ENCODE measurements around the gene WSCD2. TPM values are rescaled to one million over a fixed set of nuclear protein-coding genes. Genes with fewer than 3 reads are reported as not detected.

WSCD2 gene
- total RNA-seq, 1 donor from 2014 or later: not detected

- no peak for DNase-seq (ENCODE audit: low spot score)
- Mint-ChIP-seq H3K36me3 (ENCODE audit: low read depth) (no peaks in the 10 kb centered on the region), H3K27ac (no peak overlapping the region), H3K4me3 (no peak overlapping the region), H3K4me1 (ENCODE audit: low read depth) (peaks cover 8% of the 10 kb centered on the region), H3K9me3 (no peaks in the 10 kb centered on the region), H3K27me3 (ENCODE audit: insufficient read depth) (no peaks in the 10 kb centered on the region)
- intact Hi-C loops (cut with micrococcal nuclease): no loop called here
Observed at GRCh38 chr12:108115123-108116121, 13.7 kb upstream of the WSCD2 start.

- Mint-ChIP-seq H3K4me1 (ENCODE audit: low read depth) (peaks cover 8% of the 10 kb centered on the region), H3K9me3 (no peaks in the 10 kb centered on the region), H3K36me3 (ENCODE audit: low read depth) (no peaks in the 10 kb centered on the region), H3K27ac (no peak overlapping the region), H3K4me3 (no peak overlapping the region), H3K27me3 (ENCODE audit: insufficient read depth) (no peaks in the 10 kb centered on the region)
- intact Hi-C loops (cut with micrococcal nuclease): no loop called here
- DNase-seq (ENCODE audit: low spot score): no peak
Observed at GRCh38 chr12:108116254-108116653, 12.8 kb upstream of the WSCD2 start.

GRCh38 chr12:108116699-108117098, 12.4 kb upstream of the WSCD2 start:
- Mint-ChIP-seq H3K36me3 (ENCODE audit: low read depth) (no peaks in the 10 kb centered on the region), H3K4me1 (ENCODE audit: low read depth) (peaks cover 8% of the 10 kb centered on the region), H3K9me3 (no peaks in the 10 kb centered on the region), H3K4me3 (no peak overlapping the region), H3K27ac (no peak overlapping the region), H3K27me3 (ENCODE audit: insufficient read depth) (no peaks in the 10 kb centered on the region)
- intact Hi-C loops (cut with micrococcal nuclease): no loop called here
- DNase-seq (ENCODE audit: low spot score): no peak

- DNase-seq (ENCODE audit: low spot score): no peak
- no peaks in the 10 kb centered on the region for H3K36me3 Mint-ChIP-seq (ENCODE audit: low read depth)
- H3K4me1 Mint-ChIP-seq (ENCODE audit: low read depth): peaks cover 8% of the 10 kb centered on the region
- H3K27me3 Mint-ChIP-seq (ENCODE audit: insufficient read depth): no peaks in the 10 kb centered on the region
- H3K9me3 Mint-ChIP-seq: no peaks in the 10 kb centered on the region
- H3K4me3 Mint-ChIP-seq: no peak overlapping the region
- intact Hi-C loops (cut with micrococcal nuclease): no loop called here
- no peak overlapping the region for H3K27ac Mint-ChIP-seq
Observed at GRCh38 chr12:108117163-108117849, 11.8 kb upstream of the WSCD2 start.

GRCh38 chr12:108117902-108118301, 11.2 kb upstream of the WSCD2 start:
- no peaks in the 10 kb centered on the region for H3K36me3 Mint-ChIP-seq (ENCODE audit: low read depth)
- intact Hi-C loops (cut with micrococcal nuclease): no loop called here

GRCh38 chr12:108119126-108119973, 9.7 kb upstream of the WSCD2 start:
- no peak for DNase-seq (ENCODE audit: low spot score)
- Mint-ChIP-seq H3K4me1 (ENCODE audit: low read depth) (peaks cover 8% of the 10 kb centered on the region), H3K9me3 (no peaks in the 10 kb centered on the region), H3K36me3 (ENCODE audit: low read depth) (no peaks in the 10 kb centered on the region), H3K27ac (no peak overlapping the region), H3K4me3 (no peak overlapping the region), H3K27me3 (ENCODE audit: insufficient read depth) (no peaks in the 10 kb centered on the region)
- intact Hi-C loops (cut with micrococcal nuclease): no loop called here

More at GRCh38 chr12:108117902-108118301, 11.2 kb upstream of the WSCD2 start:
- Mint-ChIP-seq H3K27ac (no peak overlapping the region), H3K4me3 (no peak overlapping the region), H3K4me1 (ENCODE audit: low read depth) (peaks cover 8% of the 10 kb centered on the region), H3K27me3 (ENCODE audit: insufficient read depth) (no peaks in the 10 kb centered on the region), H3K9me3 (no peaks in the 10 kb centered on the region)
- DNase-seq (ENCODE audit: low spot score): no peak

GRCh38 chr12:108119974-108120862, 8.9 kb upstream of the WSCD2 start:
- H3K36me3 Mint-ChIP-seq (ENCODE audit: low read depth): no peaks in the 10 kb centered on the region
- intact Hi-C loops (cut with micrococcal nuclease): no loop called here
- H3K9me3 Mint-ChIP-seq: no peaks in the 10 kb centered on the region
- no peaks in the 10 kb centered on the region for H3K27me3 Mint-ChIP-seq (ENCODE audit: insufficient read depth)
- H3K4me1 Mint-ChIP-seq (ENCODE audit: low read depth): peaks cover 8% of the 10 kb centered on the region
- H3K27ac Mint-ChIP-seq: no peak overlapping the region
- H3K4me3 Mint-ChIP-seq: no peak overlapping the region
- no peak for DNase-seq (ENCODE audit: low spot score)

- Mint-ChIP-seq H3K9me3 (no peaks in the 10 kb centered on the region), H3K36me3 (ENCODE audit: low read depth) (no peaks in the 10 kb centered on the region), H3K27me3 (ENCODE audit: insufficient read depth) (no peaks in the 10 kb centered on the region), H3K4me1 (ENCODE audit: low read depth) (peaks cover 8% of the 10 kb centered on the region), H3K27ac (no peak overlapping the region), H3K4me3 (no peak overlapping the region)
- intact Hi-C loops (cut with micrococcal nuclease): no loop called here
- no peak for DNase-seq (ENCODE audit: low spot score)
Observed at GRCh38 chr12:108120863-108121165, 8.3 kb upstream of the WSCD2 start.

GRCh38 chr12:108121320-108121719, 7.8 kb upstream of the WSCD2 start:
- Mint-ChIP-seq H3K27me3 (ENCODE audit: insufficient read depth) (peaks cover 2% of the 10 kb centered on the region), H3K9me3 (no peaks in the 10 kb centered on the region), H3K4me3 (no peak overlapping the region), H3K27ac (no peak overlapping the region), H3K36me3 (ENCODE audit: low read depth) (no peaks in the 10 kb centered on the region), H3K4me1 (ENCODE audit: low read depth) (peaks cover 8% of the 10 kb centered on the region)
- no peak for DNase-seq (ENCODE audit: low spot score)
- intact Hi-C loops (cut with micrococcal nuclease): no loop called here

- H3K4me3 Mint-ChIP-seq: no peak overlapping the region
- intact Hi-C loops (cut with micrococcal nuclease): no loop called here
- no peaks in the 10 kb centered on the region for H3K36me3 Mint-ChIP-seq (ENCODE audit: low read depth)
- no peak overlapping the region for H3K27ac Mint-ChIP-seq
- H3K9me3 Mint-ChIP-seq: no peaks in the 10 kb centered on the region
- peaks cover 8% of the 10 kb centered on the region for H3K4me1 Mint-ChIP-seq (ENCODE audit: low read depth)
- H3K27me3 Mint-ChIP-seq (ENCODE audit: insufficient read depth): peaks cover 7% of the 10 kb centered on the region
- DNase-seq (ENCODE audit: low spot score): no peak
Observed at GRCh38 chr12:108121728-108122471, 7.2 kb upstream of the WSCD2 start.

- Mint-ChIP-seq H3K27me3 (ENCODE audit: insufficient read depth) (peaks cover 14% of the 10 kb centered on the region), H3K4me3 (no peak overlapping the region), H3K9me3 (no peaks in the 10 kb centered on the region), H3K27ac (no peak overlapping the region), H3K36me3 (ENCODE audit: low read depth) (no peaks in the 10 kb centered on the region), H3K4me1 (ENCODE audit: low read depth) (peaks cover 8% of the 10 kb centered on the region)
- intact Hi-C loops (cut with micrococcal nuclease): no loop called here
- no peak for DNase-seq (ENCODE audit: low spot score)
Observed at GRCh38 chr12:108122644-108123043, 6.4 kb upstream of the WSCD2 start.
